ENCODE results near the gene NPC2. TPM values are rescaled to one million over a fixed set of nuclear protein-coding genes. Genes with fewer than 3 reads are reported as not detected.

The NPC2 gene
- total and polyA plus RNA-seq, 2 of the 4 experiments (the other 2 are of a cell fraction), result 210 to 273 TPM

DNA sequence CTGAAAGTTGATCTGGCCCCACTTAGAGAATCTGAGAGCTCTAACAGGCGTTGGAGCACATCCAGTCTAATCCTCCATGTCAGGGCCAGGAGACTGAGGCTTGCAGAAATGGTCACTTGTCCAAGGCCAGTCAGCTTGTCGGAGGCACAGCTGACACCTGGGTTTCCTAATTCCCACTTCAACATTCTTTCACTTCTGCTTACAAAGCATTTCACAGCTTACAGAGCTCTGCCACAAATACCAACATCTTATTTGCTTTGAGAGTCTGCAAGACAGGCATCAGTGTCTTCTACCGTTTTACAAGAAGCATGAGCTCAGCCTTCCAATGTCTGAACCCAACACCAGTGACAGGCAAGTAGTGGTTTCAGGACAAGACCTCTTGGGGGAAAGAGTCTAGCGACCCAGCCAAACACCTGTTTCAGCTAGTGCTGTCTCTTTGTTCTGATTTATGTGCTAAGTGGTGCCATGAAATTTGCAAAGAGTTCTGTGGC is 32.3 kb upstream of the NPC2 start:
- POLR2A ChIA-PET (ENCODE audit: unreplicated experiment), result interaction anchor here (0.6 kb wide), 1 partner anchor 71 kb away, joined by 3 read pairs; no protein-coding TSS in a partner anchor
- WGBS, 2 experiments (ENCODE audit: extremely low coverage in 2 of 2, insufficient read length in 1 of 2), result 80% methylated on average over 1 of the region's 4 CpGs; no CpG with 5 or more reads in 1 of the 2 experiments

More for the DNA sequence above, 32.3 kb upstream of the NPC2 start:
- dilution Hi-C loops (cut with HindIII; ENCODE audit: low sequenced_read_pairs, unreplicated experiment) (no loop called here), in situ Hi-C loops (cut with MboI; ENCODE audit: low sequenced_read_pairs) (no loop called here), intact Hi-C loops (cut with micrococcal nuclease) (no loop called here)
- no peak overlapping the region; the same call in 2 of the 3 replicates for H2BK15ac ChIP-seq (ENCODE audit: low read depth, low read length)
- no peak overlapping the region for H3K4me3 ChIP-seq (ENCODE audit: insufficient read depth, low read depth, low read length)
- TF ChIP-seq POLR2A (IDR thresholded peaks at IDR 0.05; ENCODE audit: low read depth, low read length) (no peak), MXI1 (IDR thresholded peaks at IDR 0.05; ENCODE audit: borderline replicate concordance, low read depth, low read length) (no peak)
- peak overlapping the region; percentile 68 for H2AK9ac ChIP-seq (replicated peaks; ENCODE audit: low read depth, low read length, poor library complexity)
- BruUV-seq (replicated peaks), result no TSS peak
- H3K9me3 ChIP-seq (ENCODE audit: control insufficient read depth, insufficient read depth, low read length), result no peaks in the 10 kb centered on the region
- H2BK120ac ChIP-seq (ENCODE audit: low read depth, low read length), result no peak overlapping the region
- peak overlapping the region; percentile 36; the same call in 1 of the 2 replicates for H2BK20ac ChIP-seq (ENCODE audit: low read depth, low read length)
- H4K5ac ChIP-seq (ENCODE audit: low read depth, low read length), result peak overlapping the region; percentile 51; the same call in 1 of the 2 replicates
- DNase-seq, result no peak
- peaks cover 7% of the 10 kb centered on the region; the same call in 1 of the 2 replicates for H3K36me3 ChIP-seq (ENCODE audit: control insufficient read depth, insufficient read depth, low read length)
- peaks cover 14% of the 10 kb centered on the region for H3K4me1 ChIP-seq (ENCODE audit: control insufficient read depth, insufficient read depth, low read length)
- H3K4me2 ChIP-seq (ENCODE audit: low read depth, low read length), result no peak overlapping the region
- H2AK5ac ChIP-seq (ENCODE audit: low read depth, low read length), result no peak overlapping the region
- no peak overlapping the region for H3K18ac ChIP-seq (ENCODE audit: low read depth, low read length)
- H3K56ac ChIP-seq (ENCODE audit: extremely low read depth, insufficient read depth, low read length), result no peak overlapping the region
- H3K14ac ChIP-seq (replicated peaks; ENCODE audit: low read depth, low read length), result no peak overlapping the region; the same call in 1 of the 2 replicates
- no peak for ATAC-seq (ENCODE audit: low read depth)
- H2AFZ ChIP-seq (replicated peaks; ENCODE audit: low read length, poor library complexity), result no peak overlapping the region
- CTCF ChIA-PET, result interaction anchor here (1.2 kb wide), 1 partner anchor 88 kb away, joined by 3 read pairs; no protein-coding TSS in a partner anchor
- no peak overlapping the region for H3K27ac ChIP-seq (ENCODE audit: insufficient read depth, low read length)
- peaks cover 14% of the 10 kb centered on the region for H3K9me1 ChIP-seq (ENCODE audit: insufficient read depth, low read length)
- no peak overlapping the region for H3K9ac ChIP-seq (ENCODE audit: low read depth, low read length)
- H4K20me1 ChIP-seq (ENCODE audit: insufficient read depth, low read length), result no peaks in the 10 kb centered on the region
- peak overlapping the region; percentile 48; the same call in 1 of the 2 replicates for H3K4ac ChIP-seq (ENCODE audit: low read depth, low read length)
- no peak overlapping the region; the same call in 1 of the 2 replicates for H3K23ac ChIP-seq (ENCODE audit: low read depth, low read length)
- no peak overlapping the region for H2BK5ac ChIP-seq (ENCODE audit: low read depth, low read length, poor library complexity, severe bottlenecking)
- H3K79me1 ChIP-seq (ENCODE audit: low read depth in 1 of 2, low read length in 2 of 2), result no peaks in the 10 kb centered on the region
- H4K8ac ChIP-seq (ENCODE audit: low read depth in 2 of 2, low read length in 2 of 2), result 0 out of 4 replicates have a peak overlapping the region, but pooled peaks of 1 of the 2 experiments have one; percentile 24
- H4K91ac ChIP-seq (ENCODE audit: insufficient read depth, low read depth, low read length), result peak overlapping the region; percentile 26; the same call in 1 of the 2 replicates
- H3K27me3 ChIP-seq (ENCODE audit: control insufficient read depth, insufficient read depth, low read length), result no peaks in the 10 kb centered on the region
